HEK293T (cell line): Measurements from ENCODE around the gene NLRP3.

Experiments
- BHLHE40 ChIP-seq: fragments of 450-650 bp; IDR thresholded peaks from 2 replicates; pipeline ENCODE4 v1.6.1; 2016; ENCODE audit warnings: mild to moderate bottlenecking, moderate library complexity, borderline replicate concordance
- FOXM1 ChIP-seq: fragments of 450-650 bp; IDR thresholded peaks from 2 replicates; pipeline ENCODE4 v1.6.1; 2017; ENCODE audit warnings: mild to moderate bottlenecking, borderline replicate concordance
- LEF1 ChIP-seq: fragments of 450-650 bp; IDR thresholded peaks from 2 replicates; pipeline ENCODE4 v1.6.1; 2017; ENCODE audit warnings: mild to moderate bottlenecking, borderline replicate concordance
- PKNOX1 ChIP-seq: fragments of 450-650 bp; IDR thresholded peaks from 2 replicates; pipeline ENCODE4 v1.6.1; 2016
- SUZ12 ChIP-seq: fragments of 450-650 bp; IDR thresholded peaks from 2 replicates; pipeline ENCODE4 v1.6.1; 2016; ENCODE audit warnings: mild to moderate bottlenecking
- TARDBP ChIP-seq: fragments of 450-650 bp; IDR thresholded peaks from 2 replicates; pipeline ENCODE4 v1.6.1; 2016
- ZNF384 ChIP-seq: fragments of 450-650 bp; IDR thresholded peaks from 2 replicates; pipeline ENCODE4 v1.6.1; 2016

DNA sequence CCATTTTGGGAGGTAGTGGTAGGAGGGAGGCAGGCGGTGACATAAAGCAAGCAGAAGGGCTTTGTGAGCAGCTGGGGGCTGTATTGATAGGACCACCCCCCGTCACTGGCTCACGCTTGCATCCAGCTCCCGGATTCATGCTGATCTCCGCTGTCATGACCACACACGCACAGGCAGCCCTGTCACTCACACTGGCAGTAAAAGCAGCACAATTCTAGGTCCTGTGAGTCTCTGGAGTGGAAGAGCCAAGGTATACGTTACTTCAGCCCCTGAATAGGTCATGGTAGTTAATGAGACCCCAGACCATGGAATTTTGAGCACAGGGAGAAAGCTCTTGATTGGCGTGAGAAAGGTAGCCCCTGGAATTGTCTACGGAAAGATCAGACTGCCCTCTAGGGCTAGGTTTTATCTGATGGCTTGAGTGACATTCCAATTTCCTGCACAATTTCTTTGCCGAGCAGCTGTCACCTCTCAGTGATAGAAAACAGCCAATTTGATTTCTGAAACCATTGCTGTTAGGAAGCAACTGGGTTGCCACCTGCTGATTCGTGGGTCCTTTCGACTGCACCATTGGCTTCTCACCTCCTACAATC lies 36.6 kb downstream of the NLRP3 start:
- TF ChIP-seq TARDBP (no peak), FOXM1 (no peak), BHLHE40 (no peak), LEF1 (no peak), ZNF384 (no peak), PKNOX1 (peak; percentile 60), SUZ12 (no peak)
